Activated T-cell treated with anti-CD3 and anti-CD28 coated beads, Interleukin-2, amount 50 U/mL, for 4 hours (primary cell): ENCODE measurements around the gene UMAD1. TPM values are rescaled to one million over a fixed set of nuclear protein-coding genes. Genes with fewer than 3 reads are reported as not detected.

Experiments used
- ATAC-seq, 2 donors: fragments of 200-7000 bp; cut with Tn5 transposase; one replicate each; pipeline ENCODE4 v1.10.0; 2021
- DNase-seq: peaks from one replicate; pipeline ENCODE4 v3.0.0-alpha.2; 2020
- H3K27me3 Mint-ChIP-seq: one replicate; pipeline ENCODE4 v1.8.0; 2021; ENCODE audit warnings: low read depth, mixed read lengths
- H3K36me3 Mint-ChIP-seq: one replicate; pipeline ENCODE4 v1.8.0; 2022; ENCODE audit warnings: mixed read lengths; ENCODE audit not compliant: insufficient read depth
- H3K4me1 Mint-ChIP-seq: one replicate; pipeline ENCODE4 v1.8.0; 2021; ENCODE audit warnings: low read depth, mixed read lengths
- H3K4me3 Mint-ChIP-seq: one replicate; pipeline ENCODE4 v1.8.0; 2021; ENCODE audit warnings: mild to moderate bottlenecking, moderate library complexity, mixed read lengths
- H3K9me3 Mint-ChIP-seq: one replicate; pipeline ENCODE4 v1.8.0; 2021; ENCODE audit warnings: mixed read lengths
- total RNA-seq, 3 donors: library from RNA; stranded (reverse); gene quantifications; one replicate each; pipeline ENCODE4 v1.2.1, GENCODE V29; 2021

UMAD1 gene
- total RNA-seq, 3 donors from 2014 or later: 12.5 to 16.9 (median 13.9) TPM

GRCh38 chr7:7764520-7765396 is 124.2 kb downstream of the UMAD1 start:
- H3K27me3 Mint-ChIP-seq: no peaks in the 10 kb centered on the region
- no peaks in the 10 kb centered on the region for H3K36me3 Mint-ChIP-seq
- H3K9me3 Mint-ChIP-seq: no peaks in the 10 kb centered on the region
- DNase-seq (no peak), ATAC-seq (no peak)
- H3K4me1 Mint-ChIP-seq: peaks cover 42% of the 10 kb centered on the region
- no peak overlapping the region for H3K4me3 Mint-ChIP-seq

- H3K9me3 Mint-ChIP-seq: no peaks in the 10 kb centered on the region
- peaks cover 41% of the 10 kb centered on the region for H3K4me1 Mint-ChIP-seq
- no peak for ATAC-seq
- H3K27me3 Mint-ChIP-seq: no peaks in the 10 kb centered on the region
- no peaks in the 10 kb centered on the region for H3K36me3 Mint-ChIP-seq
- DNase-seq: no peak
- no peak overlapping the region for H3K4me3 Mint-ChIP-seq
Observed at GRCh38 chr7:7765422-7765821, 124.9 kb downstream of the UMAD1 start.

DNA sequence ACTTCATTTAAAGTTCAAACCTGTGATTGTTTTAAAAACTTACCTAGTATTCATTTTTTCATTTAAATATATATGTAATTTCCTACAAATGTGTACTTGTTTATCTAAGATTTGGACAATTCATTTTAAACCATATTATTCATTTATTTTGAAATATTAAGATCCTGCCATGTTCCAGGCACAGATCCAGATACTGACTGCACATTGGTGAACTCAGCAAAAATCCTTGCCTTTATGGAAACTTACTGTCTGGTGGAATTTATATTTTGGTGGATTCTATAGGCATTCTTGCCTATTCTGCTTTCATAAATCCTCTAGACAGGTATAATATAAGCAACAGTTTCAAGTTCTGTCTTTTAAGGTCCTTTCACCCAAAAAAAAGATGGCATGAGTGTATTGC is 126.1 kb downstream of the UMAD1 start:
- Mint-ChIP-seq H3K9me3 (no peaks in the 10 kb centered on the region), H3K4me3 (no peak overlapping the region), H3K27me3 (no peaks in the 10 kb centered on the region), H3K4me1 (peaks cover 41% of the 10 kb centered on the region), H3K36me3 (no peaks in the 10 kb centered on the region)
- ATAC-seq (no peak), DNase-seq (no peak)

GRCh38 chr7:7768977-7769709 is 128.6 kb downstream of the UMAD1 start:
- H3K27me3 Mint-ChIP-seq: no peaks in the 10 kb centered on the region
- DNase-seq (no peak), ATAC-seq (no peak)
- no peaks in the 10 kb centered on the region for H3K36me3 Mint-ChIP-seq
- no peak overlapping the region for H3K4me3 Mint-ChIP-seq
- H3K4me1 Mint-ChIP-seq: peaks cover 37% of the 10 kb centered on the region
- no peaks in the 10 kb centered on the region for H3K9me3 Mint-ChIP-seq

DNA sequence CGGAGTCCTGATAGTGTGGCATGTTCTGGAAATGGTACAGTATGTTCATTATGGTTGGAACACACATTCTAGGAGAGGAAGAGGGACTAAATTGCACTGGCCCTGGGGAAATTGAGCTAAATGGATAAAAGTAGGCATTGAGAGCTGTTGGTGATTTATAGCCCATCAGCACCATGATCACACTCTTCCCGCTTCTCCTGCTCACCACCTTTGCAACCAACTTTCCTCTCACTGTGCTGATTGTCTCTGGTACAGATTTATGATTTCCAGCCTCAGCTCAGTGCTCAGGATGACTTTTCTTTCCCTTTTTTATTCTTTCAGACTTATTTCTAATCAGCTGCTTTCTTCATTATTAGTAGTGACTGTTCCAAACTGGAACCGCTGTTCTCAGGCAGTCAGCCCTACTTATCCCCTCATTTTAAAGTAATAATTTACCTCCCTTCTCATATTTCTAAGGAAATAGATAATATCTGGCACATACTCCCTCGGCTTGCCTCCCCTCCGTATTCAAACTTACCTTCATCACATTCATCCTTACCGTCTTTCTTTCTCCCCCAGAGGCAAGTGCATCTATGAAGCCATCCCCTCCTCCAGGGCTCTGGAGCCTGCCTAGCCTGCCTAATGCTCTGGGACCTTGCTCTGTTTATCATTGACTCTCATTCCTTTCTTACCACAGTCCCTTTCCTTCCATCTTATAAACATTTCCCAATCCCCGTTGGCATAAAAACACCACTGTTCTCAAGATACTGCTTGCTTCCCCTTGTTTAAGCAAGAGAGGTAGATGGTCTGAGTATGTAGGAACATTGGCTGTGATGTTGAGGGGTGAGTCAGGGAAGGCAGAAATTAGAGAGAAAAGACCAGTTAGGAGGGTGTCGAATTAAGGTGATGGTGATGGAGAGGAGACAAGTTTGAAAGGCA is 129.4 kb downstream of the UMAD1 start:
- Mint-ChIP-seq H3K9me3 (no peaks in the 10 kb centered on the region), H3K4me3 (no peak overlapping the region), H3K27me3 (no peaks in the 10 kb centered on the region), H3K36me3 (no peaks in the 10 kb centered on the region), H3K4me1 (peaks cover 31% of the 10 kb centered on the region)
- ATAC-seq (no peak), DNase-seq (no peak)

GRCh38 chr7:7771452-7771851 is 130.9 kb downstream of the UMAD1 start:
- DNase-seq (no peak), ATAC-seq (no peak)
- H3K27me3 Mint-ChIP-seq: no peaks in the 10 kb centered on the region
- no peak overlapping the region for H3K4me3 Mint-ChIP-seq
- no peaks in the 10 kb centered on the region for H3K36me3 Mint-ChIP-seq
- peaks cover 25% of the 10 kb centered on the region for H3K4me1 Mint-ChIP-seq
- H3K9me3 Mint-ChIP-seq: no peaks in the 10 kb centered on the region

DNA sequence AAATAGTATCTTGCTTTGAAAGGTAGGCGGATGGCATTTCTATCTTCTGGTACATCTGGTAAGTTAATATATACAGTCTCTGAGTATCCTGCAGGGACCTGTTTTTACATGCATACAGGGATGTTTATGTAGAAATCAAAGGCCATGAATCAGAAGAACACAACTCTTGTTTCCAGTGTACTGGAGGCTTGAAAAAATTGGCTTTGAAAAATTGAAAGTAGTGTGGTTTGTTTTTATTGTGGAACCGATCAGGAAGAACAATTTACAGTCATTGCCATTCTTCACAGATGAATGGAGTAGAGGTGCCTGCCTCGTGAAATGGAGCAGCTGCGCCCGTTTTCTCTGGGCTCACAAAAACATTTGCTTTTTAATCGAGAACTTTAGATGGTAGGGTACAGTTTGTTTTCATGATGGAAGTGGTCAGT is 131.9 kb downstream of the UMAD1 start:
- Mint-ChIP-seq H3K4me3 (peak overlapping the region; percentile 59), H3K36me3 (no peaks in the 10 kb centered on the region), H3K4me1 (peaks cover 25% of the 10 kb centered on the region), H3K27me3 (no peaks in the 10 kb centered on the region), H3K9me3 (no peaks in the 10 kb centered on the region)
- DNase-seq: no peak
- ATAC-seq: peak; percentile 94 to 95

- no peak overlapping the region for H3K4me3 Mint-ChIP-seq
- H3K27me3 Mint-ChIP-seq: no peaks in the 10 kb centered on the region
- H3K4me1 Mint-ChIP-seq: peaks cover 25% of the 10 kb centered on the region
- H3K9me3 Mint-ChIP-seq: no peaks in the 10 kb centered on the region
- DNase-seq (no peak), ATAC-seq (no peak)
- H3K36me3 Mint-ChIP-seq: no peaks in the 10 kb centered on the region
Observed at GRCh38 chr7:7773334-7774309, 133.1 kb downstream of the UMAD1 start.

GRCh38 chr7:7779888-7780287 is 139.3 kb downstream of the UMAD1 start:
- DNase-seq (no peak), ATAC-seq (no peak)
- H3K4me1 Mint-ChIP-seq: peaks cover 14% of the 10 kb centered on the region
- no peak overlapping the region for H3K4me3 Mint-ChIP-seq
- no peaks in the 10 kb centered on the region for H3K27me3 Mint-ChIP-seq
- H3K36me3 Mint-ChIP-seq: no peaks in the 10 kb centered on the region
- H3K9me3 Mint-ChIP-seq: no peaks in the 10 kb centered on the region

DNA sequence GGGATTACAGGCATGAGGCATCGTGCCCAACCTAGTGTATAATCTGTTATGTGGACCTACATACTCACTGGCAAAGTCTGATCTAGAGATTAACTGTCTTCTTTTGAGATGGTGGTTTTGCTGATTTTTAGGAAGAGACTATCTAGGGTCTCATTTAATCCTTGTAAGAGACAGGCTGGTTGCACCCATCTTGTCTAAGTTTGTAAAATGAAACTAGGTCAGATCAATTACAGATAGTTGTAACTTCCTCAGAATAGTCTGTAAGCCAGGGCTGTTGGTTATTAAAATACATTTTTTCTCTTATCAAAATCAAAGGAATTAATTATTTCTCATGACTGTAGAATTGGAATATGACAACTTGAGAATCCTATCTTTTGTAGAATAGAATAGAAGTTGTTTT is 142.4 kb downstream of the UMAD1 start:
- peaks cover 2% of the 10 kb centered on the region for H3K36me3 Mint-ChIP-seq
- ATAC-seq (no peak), DNase-seq (no peak)
- peaks cover 20% of the 10 kb centered on the region for H3K4me1 Mint-ChIP-seq
- peak overlapping the region; percentile 53 for H3K4me3 Mint-ChIP-seq
- H3K9me3 Mint-ChIP-seq: no peaks in the 10 kb centered on the region
- no peaks in the 10 kb centered on the region for H3K27me3 Mint-ChIP-seq

- Mint-ChIP-seq H3K36me3 (peaks cover 8% of the 10 kb centered on the region), H3K4me3 (no peak overlapping the region), H3K9me3 (no peaks in the 10 kb centered on the region), H3K4me1 (peaks cover 23% of the 10 kb centered on the region), H3K27me3 (no peaks in the 10 kb centered on the region)
- DNase-seq: no peak
- no peak for ATAC-seq
Observed at GRCh38 chr7:7785344-7785973, 144.9 kb downstream of the UMAD1 start.

DNA sequence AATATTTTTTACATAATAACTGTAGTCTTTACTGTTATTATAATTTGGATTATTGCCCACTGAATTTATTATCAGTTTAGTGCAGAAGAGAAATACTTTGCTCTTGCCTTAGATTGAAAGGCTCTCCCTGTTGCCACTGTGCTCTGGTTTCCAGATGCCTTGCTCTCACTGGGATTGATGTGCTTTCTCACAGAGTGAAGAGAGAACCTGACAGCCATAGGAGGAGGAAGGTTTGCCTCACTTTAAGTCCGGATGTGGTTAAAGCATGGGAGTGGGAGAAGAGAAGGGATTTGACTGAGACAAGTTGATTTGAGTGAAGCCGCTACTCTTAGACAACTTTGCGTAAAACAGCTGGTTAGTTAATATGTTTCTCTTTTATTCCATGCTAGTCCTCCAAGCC is 146.0 kb downstream of the UMAD1 start:
- Mint-ChIP-seq H3K36me3 (peaks cover 10% of the 10 kb centered on the region), H3K4me1 (peaks cover 23% of the 10 kb centered on the region), H3K27me3 (no peaks in the 10 kb centered on the region), H3K9me3 (no peaks in the 10 kb centered on the region), H3K4me3 (no peak overlapping the region)
- ATAC-seq (no peak), DNase-seq (no peak)

GRCh38 chr7:7789551-7789988 is 149.0 kb downstream of the UMAD1 start:
- H3K27me3 Mint-ChIP-seq: no peaks in the 10 kb centered on the region
- peaks cover 24% of the 10 kb centered on the region for H3K36me3 Mint-ChIP-seq
- H3K4me1 Mint-ChIP-seq: peaks cover 13% of the 10 kb centered on the region
- ATAC-seq (peak; percentile 81 to 90), DNase-seq (no peak)
- no peaks in the 10 kb centered on the region for H3K9me3 Mint-ChIP-seq
- no peak overlapping the region for H3K4me3 Mint-ChIP-seq
